GM12801 (cell line): ENCODE data around the gene FLRT1.

Experiments
- CTCF ChIP-seq: IDR thresholded peaks from one replicate; pipeline ENCODE4 v1.5.1; 2011; ENCODE audit warnings: control low read depth; ENCODE audit not compliant: insufficient read length; ENCODE audit errors: extremely low read depth

Gene FLRT1

GRCh38 chr11:64001484-64002420 lies 34.0 kb upstream of the FLRT1 start:
- TF ChIP-seq CTCF, result no peak

DNA sequence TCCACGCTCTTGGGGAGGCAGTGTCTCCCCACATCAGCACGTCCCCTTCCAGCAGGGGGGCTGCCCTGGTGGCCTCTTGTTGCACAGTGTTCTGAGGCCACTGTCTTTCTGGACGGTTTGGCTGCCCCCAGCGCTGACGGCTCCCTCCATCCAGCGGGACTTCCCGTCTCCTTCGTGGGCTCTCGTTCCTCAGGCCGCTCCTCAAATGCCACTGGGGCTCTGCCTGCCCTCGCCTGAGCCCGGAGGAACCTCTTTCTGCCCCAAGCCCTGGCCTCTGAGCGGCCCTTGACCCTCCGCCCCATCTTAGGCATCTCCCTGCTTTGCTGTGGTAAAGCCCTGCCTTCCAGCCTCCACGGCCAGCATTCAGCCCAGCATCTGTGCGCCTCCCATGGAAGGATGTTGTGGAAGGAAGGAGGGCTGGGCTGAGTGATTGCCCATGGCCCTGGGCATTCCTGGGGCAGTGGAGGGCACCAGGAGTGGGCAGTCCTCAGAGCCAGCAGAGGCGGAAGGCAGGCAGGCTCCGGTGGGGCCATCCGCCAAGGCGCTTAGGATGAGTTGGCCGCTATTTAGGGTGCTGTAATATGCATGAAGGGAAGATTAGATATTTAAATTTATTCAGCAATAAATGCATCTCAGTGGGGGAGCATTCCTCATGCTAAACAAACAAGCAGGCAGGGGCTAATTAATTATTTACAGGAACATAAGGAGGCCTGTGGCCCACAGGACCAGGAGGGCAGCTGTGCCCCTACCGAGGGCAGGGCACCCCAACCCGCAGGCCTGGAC lies 31.7 kb upstream of the FLRT1 start:
- no peak for TF ChIP-seq CTCF

GRCh38 chr11:64004590-64004984 lies 31.1 kb upstream of the FLRT1 start:
- no peak for TF ChIP-seq CTCF

DNA sequence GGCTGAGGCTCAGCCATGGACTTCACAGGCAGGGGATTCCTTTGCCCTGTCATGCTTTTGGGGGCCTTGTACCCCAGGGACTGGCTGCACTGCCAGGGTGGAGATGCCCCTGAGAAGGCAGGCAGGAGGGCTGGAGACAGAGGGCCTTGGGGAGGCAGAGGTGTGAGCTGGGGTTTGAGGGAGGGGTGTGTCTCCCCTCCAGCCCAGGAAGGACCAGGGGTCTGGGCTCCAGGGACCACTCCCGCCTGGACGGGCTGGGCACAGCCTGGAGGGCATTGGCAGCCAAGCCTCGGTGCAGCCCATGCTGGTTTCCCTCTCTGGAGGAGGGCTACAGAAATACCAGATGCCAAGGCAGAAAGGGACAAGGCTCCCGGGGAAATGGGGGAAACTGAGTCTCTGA lies 30.0 kb upstream of the FLRT1 start:
- no peak for TF ChIP-seq CTCF

DNA sequence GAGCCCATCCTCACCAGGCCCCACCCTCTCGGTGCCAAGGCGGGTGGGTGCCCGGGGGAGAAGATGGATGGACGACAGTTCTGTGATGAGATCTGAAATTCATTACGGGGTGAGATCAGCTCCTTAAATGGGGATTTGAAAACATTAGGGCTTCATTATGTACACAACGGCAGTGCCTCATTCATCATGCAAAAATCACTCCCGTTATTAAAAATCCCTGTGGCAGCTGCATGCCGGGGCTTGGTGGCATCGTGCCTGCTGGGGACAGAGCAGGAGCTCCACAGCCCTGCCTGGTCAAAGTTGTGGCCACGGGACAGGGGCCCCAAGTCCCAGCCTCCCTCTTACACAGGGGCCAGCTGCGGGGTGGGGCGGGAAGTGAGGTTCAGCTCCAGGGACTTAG lies 29.3 kb upstream of the FLRT1 start:
- no peak for TF ChIP-seq CTCF

DNA sequence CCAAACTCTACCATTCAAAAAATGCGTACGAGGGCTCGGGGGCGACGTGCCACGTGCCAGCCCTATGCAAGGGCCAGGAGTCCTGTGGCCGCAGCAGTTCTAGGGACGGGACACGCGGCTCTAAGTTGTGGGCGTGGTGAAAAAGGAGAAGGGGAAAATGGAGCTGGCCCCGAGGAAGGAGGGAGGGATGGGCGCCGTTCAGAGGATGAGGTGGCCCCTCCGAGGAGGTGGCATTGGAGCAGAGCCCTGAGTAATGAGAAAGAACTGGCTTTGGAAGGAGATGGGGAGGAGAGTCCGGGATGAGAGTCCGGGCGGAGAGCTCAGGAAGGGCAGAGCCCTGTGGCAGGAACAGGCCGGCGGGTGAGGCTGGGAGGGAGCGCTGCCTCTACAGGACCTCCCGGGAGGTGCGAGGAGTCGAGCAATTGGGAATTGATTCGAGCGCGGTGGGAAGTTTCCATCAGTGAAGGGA lies 28.5 kb upstream of the FLRT1 start:
- TF ChIP-seq CTCF, result no peak

DNA sequence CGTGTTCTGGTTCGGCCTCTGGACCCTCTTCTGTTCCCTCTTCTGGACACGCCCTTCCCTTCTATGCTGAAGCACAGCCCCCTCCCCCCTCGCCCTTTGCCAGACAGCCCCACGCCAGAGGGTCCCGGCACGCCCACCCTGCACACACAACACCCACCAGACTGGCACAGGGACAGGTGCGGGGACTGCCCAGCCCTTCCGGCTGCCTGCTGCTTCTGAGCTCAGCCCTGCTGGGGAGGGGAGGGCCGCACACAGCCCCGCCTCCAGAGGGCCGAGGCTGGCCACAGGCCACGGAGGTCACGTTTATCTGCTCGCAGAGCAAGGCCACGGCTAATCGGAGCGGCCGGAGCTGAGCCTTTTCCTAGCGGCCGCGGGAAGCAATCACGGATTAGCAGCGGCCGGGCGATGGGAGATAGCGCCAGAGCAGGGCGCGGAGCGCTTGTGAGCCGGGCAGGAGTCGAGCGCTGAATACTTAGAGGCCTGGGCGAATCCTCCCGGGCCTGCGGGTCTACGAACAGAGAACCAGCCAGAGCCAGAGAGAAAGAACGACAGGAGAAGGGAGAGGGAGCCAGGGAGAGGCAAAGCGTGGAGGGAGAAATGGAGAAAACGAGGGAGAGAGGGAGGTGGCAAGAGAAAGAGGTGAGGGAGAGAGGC lies 28.0 kb upstream of the FLRT1 start:
- TF ChIP-seq CTCF, result no peak
